CD4-positive, alpha-beta T cell treated with Interleukin-1 beta for 1 hour (primary cell): ENCODE measurements around the gene NBEA.

Source experiments
- DNase-seq, 2 donors: peaks; one replicate each; pipeline ENCODE4 v3.0.0-alpha.2; 2020 to 2022

The NBEA gene

GRCh38 chr13:35198613-35199200, 256.6 kb downstream of the NBEA start:
- DNase-seq = no peak

- DNase-seq = no peak
Observed at GRCh38 chr13:35208587-35208986, 266.5 kb downstream of the NBEA start.

GRCh38 chr13:35210261-35210660, 268.2 kb downstream of the NBEA start:
- DNase-seq = no peak

GRCh38 chr13:35211949-35212348, 269.9 kb downstream of the NBEA start:
- no peak for DNase-seq

GRCh38 chr13:35213911-35214310, 271.8 kb downstream of the NBEA start:
- DNase-seq = no peak

DNA sequence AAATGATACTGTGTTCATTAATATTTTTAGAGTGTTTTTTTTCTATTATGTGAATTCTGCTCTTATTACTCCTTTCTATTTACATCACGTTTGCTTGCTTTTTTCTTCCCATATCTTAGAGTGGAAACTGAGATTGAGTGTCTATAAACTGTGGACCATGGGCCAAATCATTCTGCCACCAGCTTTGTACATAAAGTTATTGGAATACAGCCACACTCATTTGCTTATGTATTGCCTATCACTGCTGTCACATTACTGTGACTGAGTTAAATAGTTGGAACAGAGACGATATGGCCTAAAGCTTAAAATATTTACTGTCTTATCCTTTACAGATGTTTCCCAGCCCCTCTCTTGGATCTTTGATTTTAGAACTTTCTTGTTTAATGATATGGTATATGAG, 274.1 kb downstream of the NBEA start:
- DNase-seq = no peak

- DNase-seq = no peak
Observed at GRCh38 chr13:35219021-35219420, 277.0 kb downstream of the NBEA start.

GRCh38 chr13:35225159-35225558, 283.1 kb downstream of the NBEA start:
- DNase-seq = no peak

GRCh38 chr13:35225582-35225981, 283.5 kb downstream of the NBEA start:
- DNase-seq = no peak

DNA sequence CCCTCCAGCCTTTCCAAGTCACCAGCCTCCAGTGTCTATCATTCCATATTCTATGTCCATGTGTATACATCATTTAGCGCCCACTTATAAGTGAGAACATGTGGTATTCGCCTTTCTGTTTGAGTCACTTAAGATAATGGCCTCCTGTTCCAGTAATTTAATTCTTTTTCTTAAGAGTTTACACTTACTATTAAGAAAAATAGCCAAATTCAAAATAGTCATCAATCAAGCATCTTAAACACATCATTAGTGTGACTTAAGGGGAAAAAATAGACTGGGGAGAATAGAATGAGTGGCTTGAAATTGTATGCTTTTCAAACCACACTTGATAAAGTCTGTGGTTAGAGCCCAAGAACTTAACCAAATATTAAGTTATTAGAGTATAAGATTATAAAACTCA, 286.5 kb downstream of the NBEA start:
- no peak for DNase-seq

DNA sequence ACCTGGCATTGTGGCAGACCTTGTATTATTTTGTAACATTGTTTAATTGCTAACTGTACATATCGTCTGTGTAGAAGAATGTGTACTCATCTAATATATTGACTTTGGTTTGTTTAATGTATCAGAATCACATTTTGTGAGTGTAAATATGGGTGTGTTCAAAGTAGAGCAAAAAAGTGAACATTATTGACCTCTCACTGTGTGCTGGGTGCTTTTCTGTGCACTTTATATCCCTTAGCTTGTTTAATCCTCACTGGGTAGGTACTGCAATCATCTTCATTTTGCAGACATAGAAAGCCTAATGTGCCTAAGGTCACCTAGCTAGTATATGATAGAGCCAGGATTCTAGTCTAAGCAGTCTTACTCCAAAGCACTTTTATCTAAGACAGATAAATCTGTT, 289.4 kb downstream of the NBEA start:
- DNase-seq = no peak

- DNase-seq = no peak
Observed at GRCh38 chr13:35238274-35238673, 296.2 kb downstream of the NBEA start.

- DNase-seq = no peak
Observed at GRCh38 chr13:35252536-35253205, 310.6 kb downstream of the NBEA start.

DNA sequence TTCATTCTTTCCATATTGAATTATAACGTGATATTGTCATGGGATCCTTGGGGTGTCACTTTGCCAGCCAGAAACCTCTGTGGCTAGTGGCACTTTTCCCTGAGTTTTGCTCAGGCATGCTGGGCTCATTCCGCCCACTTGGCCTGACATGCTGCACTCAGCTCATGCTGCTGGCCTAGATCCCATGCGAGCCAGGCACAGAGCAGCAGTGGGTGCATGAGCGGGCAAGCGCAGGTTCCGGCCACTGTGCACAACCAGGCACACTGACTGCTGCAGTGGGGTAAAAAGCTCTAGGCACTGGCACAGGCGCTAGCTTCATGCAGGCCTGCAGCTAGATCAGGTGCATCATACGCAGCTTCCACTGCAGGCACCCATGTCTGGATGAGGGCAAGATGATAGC, 313.2 kb downstream of the NBEA start:
- no peak for DNase-seq

DNA sequence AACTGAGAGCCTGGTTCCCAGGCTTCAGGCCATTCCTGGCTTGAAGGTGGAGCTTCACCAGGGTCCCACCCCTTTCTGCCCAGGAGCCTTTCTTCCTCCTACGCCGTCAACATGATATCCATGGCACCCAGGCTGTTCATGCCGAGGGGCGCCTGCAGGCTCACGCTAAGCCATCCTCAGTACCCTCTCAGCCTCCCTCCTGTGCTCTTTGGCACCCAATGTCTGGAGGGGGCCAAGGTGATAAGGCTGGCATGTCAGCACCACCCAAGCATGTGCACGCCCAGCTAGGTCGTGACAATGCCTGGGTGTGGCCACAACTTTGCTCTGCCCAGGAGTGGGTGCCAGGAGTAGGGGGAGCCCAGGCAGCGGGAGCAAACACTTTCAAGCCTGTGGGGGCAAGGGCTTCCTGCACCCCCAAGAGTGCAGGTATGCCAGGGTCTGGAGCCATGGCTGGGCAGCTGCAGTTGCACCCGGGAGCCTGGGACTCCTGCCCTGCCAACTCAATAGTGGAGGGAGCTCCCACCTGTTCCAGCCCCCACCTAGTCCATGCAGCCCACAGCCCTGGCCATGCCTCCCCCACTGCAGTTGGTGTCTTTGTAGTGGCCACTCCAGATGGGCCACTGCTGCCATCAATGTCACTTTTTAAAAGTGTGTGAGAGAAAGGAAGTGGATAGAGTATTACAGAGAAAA, 314.5 kb downstream of the NBEA start:
- no peak for DNase-seq

DNA sequence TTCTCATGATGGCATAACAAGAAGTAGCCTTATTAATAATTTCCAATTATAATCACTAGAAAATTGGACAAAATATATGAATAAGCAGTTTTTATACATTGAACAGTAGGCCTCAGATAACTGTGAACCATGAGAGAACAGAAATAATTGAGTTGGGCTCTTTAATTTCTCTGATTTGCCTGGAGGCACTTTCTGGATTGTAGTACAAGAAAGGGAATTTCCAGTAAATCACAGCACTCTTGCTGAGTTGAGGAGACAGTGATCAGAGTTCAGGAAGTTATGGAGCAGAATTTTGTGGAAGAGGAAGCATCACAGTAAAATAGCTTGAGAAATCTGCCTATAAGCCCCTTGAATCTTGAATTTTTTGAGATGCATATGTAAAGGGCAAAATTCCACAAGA, 318.2 kb downstream of the NBEA start:
- DNase-seq = no peak

DNA sequence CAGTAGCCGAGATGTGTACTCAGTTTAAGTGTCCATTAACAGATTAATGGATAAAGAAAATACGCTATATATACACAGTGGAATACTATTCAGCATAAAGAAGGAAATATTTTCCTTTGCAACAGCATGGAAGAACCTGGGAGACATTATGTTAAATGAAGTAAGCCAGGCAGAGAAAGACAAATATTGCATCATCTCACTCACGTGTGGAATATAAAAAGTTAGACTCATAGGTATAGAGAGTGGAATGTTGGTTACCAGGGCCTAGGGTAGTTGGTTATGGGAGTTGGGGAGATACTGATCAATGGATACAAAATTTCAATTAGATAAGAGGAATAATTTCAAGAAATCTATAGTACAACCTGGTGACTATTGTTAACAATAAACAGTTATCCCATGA, 324.3 kb downstream of the NBEA start:
- no peak for DNase-seq

DNA sequence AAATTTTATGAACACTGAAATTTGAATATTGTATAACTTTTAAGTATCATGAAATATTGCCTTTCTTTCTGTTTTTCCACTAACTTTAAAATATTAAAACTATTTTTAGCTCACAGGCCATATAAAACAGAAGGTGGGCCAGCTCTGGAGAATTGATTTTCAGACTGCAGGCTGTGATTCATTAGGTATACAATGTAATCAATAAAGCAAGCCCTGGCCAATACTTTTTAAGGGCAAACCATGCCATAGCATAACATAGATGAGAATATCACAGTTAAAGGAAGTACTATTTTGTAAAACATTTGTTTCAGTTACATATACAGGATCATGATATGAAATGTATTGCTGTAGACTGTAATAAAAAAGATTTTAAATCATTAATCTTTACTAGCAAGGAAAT, 336.8 kb downstream of the NBEA start:
- DNase-seq = no peak

GRCh38 chr13:35279500-35279899, 337.4 kb downstream of the NBEA start:
- no peak for DNase-seq

GRCh38 chr13:35283856-35284255, 341.8 kb downstream of the NBEA start:
- no peak for DNase-seq

DNA sequence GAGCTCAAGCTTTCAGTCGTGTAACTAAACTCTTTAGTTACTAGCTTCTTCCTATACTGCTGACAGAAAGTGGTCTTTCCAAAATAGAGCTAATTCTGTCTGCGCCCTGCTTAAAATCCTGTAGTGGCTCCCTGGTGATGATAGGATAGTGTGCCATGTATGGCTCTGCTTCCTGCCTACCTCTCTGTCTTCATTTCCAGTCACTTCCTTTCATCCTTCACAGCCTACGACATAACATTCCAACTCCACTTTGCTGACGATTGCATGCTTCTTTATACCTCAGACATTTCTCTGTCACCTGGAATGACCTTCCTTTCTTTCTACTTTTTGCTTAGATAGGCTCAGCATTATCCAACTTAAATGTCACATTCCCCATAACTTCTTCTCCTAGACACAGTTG, 343.6 kb downstream of the NBEA start:
- DNase-seq = no peak

GRCh38 chr13:35292329-35292728, 350.3 kb downstream of the NBEA start:
- no peak for DNase-seq

DNA sequence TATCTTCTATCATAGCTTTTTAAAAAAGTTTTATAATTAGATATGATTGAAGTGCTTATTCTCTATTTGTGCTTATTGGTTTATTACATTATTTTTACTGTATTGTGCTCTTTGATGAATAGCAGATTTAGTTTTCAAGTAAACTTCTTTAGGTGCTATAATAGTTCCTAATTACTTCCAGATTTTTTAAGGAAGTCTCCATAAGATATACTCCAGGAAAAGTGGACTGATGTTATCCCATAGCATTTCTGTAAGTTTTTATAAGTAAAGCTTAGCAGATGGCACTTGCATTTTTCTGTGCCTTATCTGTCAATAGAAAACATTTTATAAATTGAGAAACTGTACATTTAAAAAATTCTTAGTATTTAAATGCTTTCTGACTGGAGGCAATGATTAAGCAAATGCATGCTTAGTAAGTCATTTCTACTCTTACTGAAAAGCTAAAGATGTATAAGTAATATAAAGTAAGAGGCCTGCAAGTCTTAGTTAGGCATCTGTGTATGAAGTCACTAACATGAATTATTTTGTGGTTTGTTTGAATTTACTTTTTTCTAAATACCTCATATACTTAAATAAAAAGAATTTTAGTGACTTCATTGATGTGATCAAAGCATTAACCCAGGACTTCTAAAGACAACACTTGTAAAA, 351.6 kb downstream of the NBEA start:
- no peak for DNase-seq

GRCh38 chr13:35309706-35310105, 367.6 kb downstream of the NBEA start:
- DNase-seq = no peak
